ENCODE data around the gene DES. TPM values are rescaled to one million over a fixed set of nuclear protein-coding genes. Genes with fewer than 3 reads are reported as not detected.

DES gene
- total and polyA plus RNA-seq, 2 of the 4 experiments (the other 2 are of a cell fraction): 4.3 to 4.9 TPM

DNA sequence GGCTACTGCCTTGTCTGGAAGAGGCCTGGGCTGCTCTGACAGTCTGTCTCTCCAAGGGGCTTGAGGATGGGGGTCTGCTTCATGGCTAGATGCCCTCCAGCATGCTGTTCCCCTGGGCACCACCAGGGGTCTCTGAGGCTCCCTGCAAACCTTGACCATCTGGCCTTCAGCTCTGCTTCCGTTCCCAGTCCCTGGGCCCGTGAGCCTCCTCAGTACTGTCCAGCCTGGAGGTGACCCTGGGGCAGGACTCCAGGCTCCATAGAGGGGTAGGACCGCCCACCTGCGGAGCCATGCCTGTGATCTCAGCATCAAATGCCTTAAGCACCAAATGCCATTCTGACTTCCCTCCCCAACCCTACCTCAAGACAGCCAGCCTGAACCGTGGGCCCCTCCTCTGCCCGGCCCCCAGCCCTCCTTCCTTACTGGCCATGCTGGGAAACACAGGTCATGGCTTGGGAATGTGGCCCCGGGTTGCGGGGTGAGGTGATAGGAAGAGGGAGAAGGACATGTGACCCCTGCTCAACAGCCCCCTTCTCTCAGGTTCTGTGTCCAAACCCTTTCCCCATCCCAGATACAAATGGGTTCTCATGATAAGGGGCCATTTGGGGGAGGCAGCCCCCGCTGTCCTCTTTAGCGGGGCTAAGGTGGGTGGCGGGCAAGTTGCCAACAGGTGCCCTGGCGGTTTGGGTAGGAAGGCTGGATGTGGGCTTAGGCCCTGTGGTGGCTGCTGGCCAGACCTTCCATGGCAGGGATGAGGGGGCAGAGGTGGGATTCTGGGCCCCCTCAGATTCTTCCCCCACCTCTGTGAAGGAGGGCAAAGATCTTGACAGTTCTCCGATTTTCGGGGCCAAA is 41.5 kb downstream of the DES start:
- 28% methylated on average over 3 of the region's 14 CpGs; no CpG with 5 or more reads in 1 of the 2 experiments for WGBS, 2 experiments (ENCODE audit: extremely low coverage in 2 of 2, insufficient read length in 1 of 2)
- peak; percentile 63 for DNase-seq
- H3K4me1 ChIP-seq (ENCODE audit: control insufficient read depth, insufficient read depth, low read length): peaks cover 24% of the 10 kb centered on the region
- H3K14ac ChIP-seq (replicated peaks; ENCODE audit: low read depth, low read length): peak overlapping the region; percentile 47
- H3K9me3 ChIP-seq (ENCODE audit: control insufficient read depth, insufficient read depth, low read length): no peaks in the 10 kb centered on the region
- H2AK5ac ChIP-seq (ENCODE audit: low read depth, low read length): peak overlapping the region; percentile 79
- intact Hi-C loops (cut with micrococcal nuclease) (loop anchor here (1.0 to 5.0 kb wide), 3 partner anchors 39 to 63 kb away; partner anchors contain the start of gene GMPPA), dilution Hi-C loops (cut with HindIII; ENCODE audit: low sequenced_read_pairs, unreplicated experiment) (no loop called here), in situ Hi-C loops (cut with MboI; ENCODE audit: low sequenced_read_pairs) (loop anchor here (5.0 kb wide), 1 partner anchor 52 kb away; no protein-coding TSS in a partner anchor)
- H3K36me3 ChIP-seq (ENCODE audit: control insufficient read depth, insufficient read depth, low read length): peaks cover 24% of the 10 kb centered on the region; the same call in 1 of the 2 replicates
- peaks cover 0 to 34% of the 10 kb centered on the region in 2 experiments; a peak in 2 of 4 replicates for H3K79me1 ChIP-seq (ENCODE audit: low read depth in 1 of 2, low read length in 2 of 2)
- H3K27me3 ChIP-seq (ENCODE audit: control insufficient read depth, insufficient read depth, low read length): no peaks in the 10 kb centered on the region
- no peak for TF ChIP-seq MXI1 (IDR thresholded peaks at IDR 0.05; ENCODE audit: borderline replicate concordance, low read depth, low read length)
- peak; percentile 68 for TF ChIP-seq SMC3 (IDR thresholded peaks at IDR 0.05; ENCODE audit: low read depth, low read length)
- peak; percentile 53; the same call in 1 of the 2 replicates for TF ChIP-seq MAZ (IDR thresholded peaks at IDR 0.05; ENCODE audit: borderline replicate concordance, low read depth, low read length)
- 0 out of 2 replicates have a peak, but pooled peaks have one; percentile 33 for TF ChIP-seq BHLHE40 (IDR thresholded peaks at IDR 0.05; ENCODE audit: low read depth, low read length)
- peak; percentile 72 for TF ChIP-seq RAD21 (IDR thresholded peaks at IDR 0.05; ENCODE audit: low read length)
- TF ChIP-seq CTCF (conservative IDR thresholded peaks at IDR 0.05; ENCODE audit: low read depth, low read length): peak; percentile 78
- peak overlapping the region; percentile 66 for H3K9ac ChIP-seq (ENCODE audit: low read depth, low read length)
- H2AFZ ChIP-seq (replicated peaks; ENCODE audit: low read length, poor library complexity): peak overlapping the region; percentile 80
- H2BK20ac ChIP-seq (ENCODE audit: low read depth, low read length): peak overlapping the region; percentile 57
- H3K4ac ChIP-seq (ENCODE audit: low read depth, low read length): peak overlapping the region; percentile 88
- H2AK9ac ChIP-seq (replicated peaks; ENCODE audit: low read depth, low read length, poor library complexity): peak overlapping the region; percentile 90
- H2BK5ac ChIP-seq (ENCODE audit: low read depth, low read length, poor library complexity, severe bottlenecking): peak overlapping the region; percentile 91
- H4K5ac ChIP-seq (ENCODE audit: low read depth, low read length): peak overlapping the region; percentile 72
- peak overlapping the region; percentile 90 to 95 for H4K8ac ChIP-seq (ENCODE audit: low read depth in 2 of 2, low read length in 2 of 2)
- H3K23ac ChIP-seq (ENCODE audit: low read depth, low read length): peak overlapping the region; percentile 77
- H3K4me3 ChIP-seq (ENCODE audit: insufficient read depth, low read depth, low read length): no peak overlapping the region
- peaks cover 14% of the 10 kb centered on the region for H3K9me1 ChIP-seq (ENCODE audit: insufficient read depth, low read length)
- peak overlapping the region; percentile 90 for H3K27ac ChIP-seq (ENCODE audit: insufficient read depth, low read length)
- POLR2A ChIA-PET (ENCODE audit: unreplicated experiment): no interaction called here
- peak overlapping the region; percentile 70; the same call in 1 of the 2 replicates for H3K4me2 ChIP-seq (ENCODE audit: low read depth, low read length)
- peak overlapping the region; percentile 60 for H2BK120ac ChIP-seq (ENCODE audit: low read depth, low read length)
- H3K56ac ChIP-seq (ENCODE audit: extremely low read depth, insufficient read depth, low read length): no peak overlapping the region
- H3K18ac ChIP-seq (ENCODE audit: low read depth, low read length): peak overlapping the region; percentile 70
- H4K20me1 ChIP-seq (ENCODE audit: insufficient read depth, low read length): no peaks in the 10 kb centered on the region
- peak overlapping the region; percentile 56; the same call in 2 of the 3 replicates for H2BK15ac ChIP-seq (ENCODE audit: low read depth, low read length)
- peak; percentile 72 for ATAC-seq (ENCODE audit: low read depth)
- CTCF ChIA-PET: interaction anchor here (0.6 to 2.0 kb wide), 10 partner anchors 9 to 73 kb away, joined by 3 to 7 read pairs (median 4); partner anchors contain the start of gene DNPEP
- H4K91ac ChIP-seq (ENCODE audit: insufficient read depth, low read depth, low read length): peak overlapping the region; percentile 69
- BruUV-seq (replicated peaks): no TSS peak
